ENCODE data around the gene PBLD.
"Not testable (repeated sequence)": the region's sequence is repeated elsewhere in the genome, so short reads cannot be mapped to it uniquely, and the experiment has no call there.

PBLD gene

DNA sequence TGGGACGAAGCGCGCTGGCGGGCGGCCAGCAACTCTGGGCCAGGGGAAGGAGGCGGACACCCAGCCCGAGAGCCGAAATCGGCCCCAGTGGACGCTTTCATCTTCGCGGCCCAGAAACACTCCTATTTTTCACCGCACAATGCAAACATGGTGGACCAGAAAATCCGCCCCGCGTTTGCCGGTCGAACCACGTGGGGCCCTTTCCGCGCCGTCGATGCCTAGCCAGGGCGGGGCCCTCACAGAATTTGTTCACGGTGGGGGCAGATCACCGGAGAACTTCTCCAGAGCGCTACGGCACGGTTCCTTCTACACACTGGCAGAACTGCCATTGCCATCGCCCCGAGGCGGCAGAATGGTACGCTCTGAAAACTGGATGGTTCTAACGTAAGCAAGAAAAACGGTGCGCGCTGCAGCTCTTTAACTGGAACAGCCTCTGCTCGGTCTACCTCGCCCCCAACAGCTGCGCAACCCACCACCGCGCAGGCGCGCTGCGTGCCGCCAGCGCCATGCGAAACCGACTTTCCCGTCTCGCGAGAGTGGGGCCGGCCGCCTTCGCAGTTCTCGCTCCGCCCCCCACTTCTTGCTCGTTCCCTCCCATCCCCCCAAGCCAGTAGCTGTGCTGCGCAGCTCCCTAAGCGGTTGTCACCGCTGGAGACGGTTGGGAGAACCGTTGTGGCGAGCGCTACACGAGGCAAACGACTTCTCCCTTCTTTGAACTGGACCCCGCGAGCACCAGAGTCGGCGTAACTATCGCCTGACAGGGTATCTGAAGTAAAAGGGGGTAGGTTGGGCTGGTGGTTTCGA, 1.1 kb downstream of the PBLD start, which contains the start of gene HNRNPH3:
Gene HNRNPH3 (plus strand): TSS at position 610 of the 804 bp plus-strand sequence. CDS start 5,158 bp downstream, outside the sequence.
- peak; percentile 52 for FAIRE-seq
- DNase-seq (ENCODE audit: low spot score) = peak; percentile 92

DNA sequence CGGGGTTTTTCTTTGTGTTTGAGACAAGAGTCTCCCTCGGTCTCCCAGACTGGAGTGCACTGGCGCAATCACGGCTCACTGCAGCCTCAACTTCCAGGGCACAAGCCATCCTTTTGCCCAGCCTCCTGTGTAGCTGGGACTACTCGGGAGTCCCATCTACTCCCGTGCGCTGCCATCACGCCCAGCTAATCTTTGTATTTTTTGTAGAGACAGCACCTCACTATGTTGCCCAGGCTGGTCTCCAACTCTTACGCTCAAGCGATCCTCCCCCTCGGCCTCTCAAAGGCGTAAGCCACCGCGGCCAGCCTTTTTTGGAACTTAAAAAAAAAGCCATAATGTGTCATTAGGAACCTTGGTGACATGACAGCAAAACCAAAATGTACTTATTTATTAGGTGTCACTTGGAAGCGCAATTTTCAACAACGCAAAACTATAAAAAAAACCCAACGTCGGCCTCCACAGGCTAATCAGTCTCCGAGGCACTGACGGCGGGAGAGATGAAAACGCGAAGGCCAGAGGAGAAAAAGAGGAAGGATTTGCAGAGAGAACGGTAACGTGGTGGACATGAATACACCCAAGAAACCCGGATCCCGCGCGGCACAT, 1.8 kb downstream of the PBLD start:
- DNase-seq (ENCODE audit: low spot score) = no peak
- no peak for FAIRE-seq

GRCh38 chr10:68329506-68329861, 3.2 kb downstream of the PBLD start:
- FAIRE-seq (no peak), DNase-seq (ENCODE audit: low spot score) (no peak)

GRCh38 chr10:68327889-68328786, 4.6 kb downstream of the PBLD start:
- DNase-seq (ENCODE audit: low spot score) (no peak), FAIRE-seq (no peak)

DNA sequence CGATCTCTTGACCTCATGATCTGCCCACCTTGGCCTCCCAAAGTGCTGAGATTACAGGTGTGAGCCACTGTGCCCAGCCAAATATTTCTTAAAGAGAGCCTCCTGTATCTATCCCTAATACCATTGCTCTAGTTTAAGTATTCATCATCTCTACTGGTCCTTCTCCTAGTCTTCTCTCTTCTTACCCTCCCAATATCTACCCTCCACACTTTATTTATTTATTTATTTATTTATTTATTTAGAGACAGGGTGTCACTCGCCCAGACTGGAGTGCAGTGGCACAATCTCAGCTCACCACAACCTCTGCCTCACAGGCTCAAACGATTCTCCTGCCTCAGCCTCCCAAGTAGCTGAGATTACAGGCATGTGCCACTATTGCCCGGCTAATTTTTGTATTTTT, 8.3 kb downstream of the PBLD start:
- not testable (repeated sequence) for FAIRE-seq; DNase-seq (ENCODE audit: low spot score)

- DNase-seq (ENCODE audit: low spot score) = no peak
- FAIRE-seq = no peak
These were observed 14.2 kb downstream of the PBLD start for GRCh38 chr10:68318331-68319059.

DNA sequence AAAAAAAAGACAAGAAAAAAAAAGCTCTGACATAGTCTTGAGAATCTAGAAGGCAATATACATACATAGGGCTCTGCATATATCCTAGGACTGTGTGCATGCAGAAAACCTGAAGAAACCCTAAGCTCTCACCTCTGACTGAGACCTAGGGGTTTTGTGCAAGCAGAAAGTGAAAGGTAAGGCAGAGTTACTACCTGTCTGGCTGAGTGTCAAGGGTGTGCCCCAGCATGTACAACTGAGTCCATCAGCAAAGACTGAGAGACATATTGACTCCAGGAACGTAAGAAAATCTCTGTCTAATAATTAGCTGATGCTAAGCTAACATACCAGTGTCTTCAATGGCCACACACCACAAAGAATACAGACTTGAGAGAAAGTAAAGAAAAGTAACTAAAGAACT, 17.1 kb downstream of the PBLD start:
- DNase-seq (ENCODE audit: low spot score) (no peak), FAIRE-seq (no peak)

GRCh38 chr10:68314930-68315329, 17.8 kb downstream of the PBLD start:
- DNase-seq (ENCODE audit: low spot score); FAIRE-seq: not testable (repeated sequence)

- FAIRE-seq = no peak
- DNase-seq (ENCODE audit: low spot score) = no peak
These were observed 22.2 kb downstream of the PBLD start for GRCh38 chr10:68310531-68310930.

DNA sequence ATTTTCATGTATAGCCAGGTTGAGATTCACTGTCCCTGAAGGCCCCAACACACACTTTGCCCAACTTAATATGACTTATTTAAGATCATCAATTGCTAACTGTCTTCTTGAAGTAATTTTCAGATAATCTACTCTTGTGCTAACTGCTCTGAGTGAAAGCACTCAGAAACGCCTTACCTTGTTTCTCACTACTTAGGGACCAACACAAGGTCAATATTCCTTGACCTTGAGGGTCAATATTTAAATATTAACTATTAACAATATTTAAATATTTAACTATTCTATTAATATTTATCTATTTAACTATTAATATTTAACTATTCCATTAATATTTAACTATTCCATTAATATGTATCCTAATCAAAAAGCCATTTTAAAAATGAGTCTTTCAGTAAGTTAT, 26.9 kb downstream of the PBLD start:
- FAIRE-seq (peak; percentile 47), DNase-seq (ENCODE audit: low spot score) (peak; percentile 9)

GRCh38 chr10:68303849-68304412, 28.8 kb downstream of the PBLD start:
- DNase-seq (ENCODE audit: low spot score) = no peak
- FAIRE-seq = no peak

DNA sequence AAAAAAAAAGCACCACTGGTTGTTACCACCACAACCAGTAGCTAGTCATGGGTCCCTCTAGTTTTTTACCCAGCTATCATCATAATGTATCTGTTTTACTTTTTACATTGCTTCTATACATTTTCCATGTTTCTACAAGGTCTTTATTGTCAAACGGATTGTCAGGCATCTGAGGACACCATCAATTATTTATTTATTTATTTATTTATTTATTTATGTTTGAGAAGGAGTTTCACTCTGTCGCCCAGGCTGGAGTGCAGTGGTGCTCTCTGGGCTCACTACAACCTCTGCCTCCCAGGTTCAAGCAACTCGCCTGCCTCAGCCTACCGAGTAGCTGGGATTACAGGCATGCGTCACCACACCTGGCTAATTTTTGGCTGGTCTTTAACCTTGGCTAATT, 29.9 kb downstream of the PBLD start:
- DNase-seq (ENCODE audit: low spot score) (no peak), FAIRE-seq (no peak)

DNA sequence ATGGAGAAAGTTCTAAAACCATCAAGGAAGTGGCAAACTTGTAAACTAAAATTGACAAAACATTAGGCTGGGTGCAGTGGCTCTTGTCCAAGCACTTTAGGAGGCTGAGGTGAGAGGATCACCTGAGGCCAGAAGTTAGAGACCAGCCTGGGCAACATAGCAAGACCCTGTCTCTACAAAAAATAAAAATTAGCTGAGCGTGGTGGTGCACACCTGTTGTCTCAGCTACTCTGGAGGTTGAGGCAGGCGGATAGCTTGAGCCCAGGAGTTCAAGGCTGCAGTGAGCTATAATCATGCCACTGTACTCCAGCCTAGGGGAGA, 30.3 kb downstream of the PBLD start:
- DNase-seq (ENCODE audit: low spot score) (no peak), FAIRE-seq (no peak)

DNA sequence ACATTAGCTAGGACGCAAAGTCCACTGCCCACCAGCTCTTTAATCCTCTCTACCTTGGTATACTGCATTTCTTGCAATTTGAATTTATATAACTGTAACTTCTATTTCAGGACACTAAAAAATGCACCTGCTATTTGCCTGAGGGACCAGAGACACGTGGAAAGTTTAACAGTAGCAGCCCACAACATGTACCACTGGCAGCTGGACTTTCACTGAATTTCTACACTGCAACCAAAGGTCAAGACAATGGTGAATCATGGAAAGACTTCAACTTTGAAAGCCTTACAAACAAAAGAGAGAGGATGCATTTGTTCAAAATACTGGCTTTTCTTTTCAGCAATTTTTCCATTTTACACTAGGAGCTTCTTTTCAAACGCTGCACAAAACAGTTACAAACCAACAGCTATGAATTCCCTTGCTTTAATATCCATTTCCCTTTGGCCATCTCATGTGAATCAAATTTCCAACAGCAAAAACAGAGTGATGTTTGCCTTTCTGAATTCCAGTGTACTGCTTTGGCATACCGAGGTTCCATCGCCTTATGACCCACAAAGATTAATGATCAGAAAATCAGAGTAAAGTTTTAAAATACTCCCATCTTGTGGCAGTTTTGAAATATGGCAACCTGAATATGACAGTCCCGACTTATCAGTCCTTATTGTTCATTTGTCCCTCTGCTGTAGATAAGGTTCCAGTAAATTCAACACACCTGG, 30.8 kb downstream of the PBLD start:
- FAIRE-seq (peak; percentile 65), DNase-seq (ENCODE audit: low spot score) (peak; percentile 62)

DNA sequence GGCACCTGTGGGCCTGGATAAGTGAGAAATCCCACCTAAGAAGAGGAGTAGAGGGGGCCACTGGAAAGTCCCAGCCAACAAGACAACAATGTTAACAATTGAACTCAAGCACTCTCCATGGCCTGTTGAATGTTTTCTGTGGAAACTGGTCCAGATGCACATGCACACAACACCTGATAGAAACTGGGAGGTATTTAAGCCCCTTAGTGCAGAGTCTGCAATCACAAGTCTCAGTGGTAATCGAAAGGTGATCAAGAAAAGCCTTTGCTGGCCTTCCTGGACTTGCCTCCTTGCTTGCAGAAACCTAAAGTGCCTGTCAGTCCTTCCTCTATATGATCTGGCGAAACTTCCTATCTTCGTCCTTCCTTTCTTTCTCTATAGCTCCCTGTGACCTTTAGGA, 31.4 kb downstream of the PBLD start:
- DNase-seq (ENCODE audit: low spot score) = no peak
- FAIRE-seq = no peak

DNA sequence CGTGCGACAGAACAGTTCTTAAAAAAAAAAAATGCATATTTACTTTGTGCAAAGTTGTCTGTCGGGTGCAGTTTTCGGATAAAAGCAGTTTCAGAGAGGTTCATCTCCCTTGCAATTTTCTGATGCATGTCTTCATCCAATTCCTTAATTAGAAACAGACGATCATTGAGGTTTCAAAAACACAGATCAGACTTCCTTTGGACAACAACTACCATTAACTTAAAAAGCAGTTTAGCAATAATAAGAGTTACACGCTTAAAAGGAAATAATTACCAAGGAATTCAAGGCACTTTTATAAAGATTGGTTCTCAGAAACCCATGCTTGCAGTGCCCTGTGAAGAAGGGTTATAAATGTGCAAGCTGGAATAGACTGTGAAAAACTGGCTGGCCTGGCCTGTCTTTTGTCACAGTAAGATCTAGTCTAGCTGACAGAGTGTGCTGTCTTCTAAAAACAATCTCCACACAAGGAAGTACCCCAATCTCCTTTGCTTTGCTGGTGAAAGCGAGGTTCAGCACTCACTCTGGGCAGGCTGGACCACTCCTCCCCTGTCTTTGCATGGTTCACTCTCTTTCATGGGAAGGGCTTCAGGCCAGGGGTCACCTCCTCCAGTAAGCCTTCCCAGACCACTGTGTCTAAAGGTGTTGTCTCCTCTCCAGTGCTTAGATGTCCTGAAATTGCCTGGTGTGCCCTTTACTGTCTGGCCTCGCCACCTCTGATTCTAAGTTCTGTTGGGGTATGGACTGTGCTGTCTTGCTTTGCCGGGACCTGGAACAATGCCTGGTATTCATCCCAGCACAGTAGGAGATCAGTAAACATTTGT, 35.7 kb downstream of the PBLD start:
- FAIRE-seq = no peak

GRCh38 chr10:68290736-68291135, 42.0 kb downstream of the PBLD start:
- no peak for DNase-seq (ENCODE audit: low spot score)
- FAIRE-seq = no peak

More for the DNA sequence above, 35.7 kb downstream of the PBLD start:
- DNase-seq (ENCODE audit: low spot score) = no peak

DNA sequence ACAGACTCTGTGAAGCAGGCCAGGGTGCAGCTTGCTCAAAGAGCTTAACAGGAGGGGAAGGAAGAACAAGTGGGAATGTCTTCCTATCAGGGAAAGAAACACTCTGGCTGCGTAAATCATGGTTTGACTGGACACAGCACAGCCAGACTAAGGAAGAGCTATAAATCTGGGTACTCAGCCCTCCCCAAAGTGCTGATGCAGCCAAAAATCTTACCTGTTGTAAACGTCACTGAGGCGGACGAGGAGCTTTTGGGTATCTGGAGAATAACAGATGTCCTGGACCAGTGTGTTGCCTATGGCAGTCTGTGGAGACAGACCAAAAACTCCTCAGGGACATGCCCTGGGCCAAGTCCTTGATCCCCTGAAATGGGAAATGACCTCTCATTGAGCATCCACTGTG, 44.0 kb downstream of the PBLD start:
- no peak for FAIRE-seq

More for the DNA sequence above, 44.0 kb downstream of the PBLD start:
- no peak for DNase-seq (ENCODE audit: low spot score)

Measured in RCC 7860 (cell line).